LNCaP clone FGC (cell line): ENCODE measurements around the gene CYP27A1.
"Not testable (repeated sequence)": the region's sequence is repeated elsewhere in the genome, so short reads cannot be mapped to it uniquely, and the experiment has no call there.

Source experiments
- DNase-seq: peaks from one replicate; pipeline ENCODE4 v3.0.0-alpha.2; 2011; ENCODE audit warnings: low read depth
- H3K4me3 ChIP-seq: 2 replicates; pipeline ENCODE4 v1.5.1; 2011; ENCODE audit warnings: mild to moderate bottlenecking, low read depth, low read length, control low read depth
- TF ChIP-seq, protein P1 (sequence below): IDR thresholded peaks from 2 replicates; pipeline ENCODE4 v1.5.1; 2012; ENCODE audit warnings: mild to moderate bottlenecking; ENCODE audit not compliant: control insufficient read depth, insufficient read depth; ENCODE audit errors: extremely low read depth

Gene CYP27A1

DNA sequence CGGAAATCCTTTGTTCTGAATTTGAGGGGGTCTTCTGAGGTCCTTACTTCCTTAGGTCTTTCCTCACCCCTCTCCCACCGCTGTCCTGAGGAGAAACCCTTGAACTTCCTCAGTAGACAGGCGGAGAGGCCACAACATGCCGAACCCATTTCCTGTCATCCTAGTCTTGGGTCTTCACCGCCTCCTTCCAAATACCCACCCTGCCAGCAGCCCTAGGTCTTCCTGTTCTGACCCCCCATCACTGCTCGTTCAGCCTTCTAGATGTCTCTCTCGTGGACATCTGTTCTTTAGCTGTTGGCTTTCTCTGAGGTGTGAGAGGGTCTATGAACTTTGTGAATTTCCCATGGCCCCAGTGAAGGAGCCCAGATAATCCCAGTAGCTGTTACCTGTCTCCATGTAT is 27.2 kb upstream of the CYP27A1 start:
- TF ChIP-seq, protein P1, sequence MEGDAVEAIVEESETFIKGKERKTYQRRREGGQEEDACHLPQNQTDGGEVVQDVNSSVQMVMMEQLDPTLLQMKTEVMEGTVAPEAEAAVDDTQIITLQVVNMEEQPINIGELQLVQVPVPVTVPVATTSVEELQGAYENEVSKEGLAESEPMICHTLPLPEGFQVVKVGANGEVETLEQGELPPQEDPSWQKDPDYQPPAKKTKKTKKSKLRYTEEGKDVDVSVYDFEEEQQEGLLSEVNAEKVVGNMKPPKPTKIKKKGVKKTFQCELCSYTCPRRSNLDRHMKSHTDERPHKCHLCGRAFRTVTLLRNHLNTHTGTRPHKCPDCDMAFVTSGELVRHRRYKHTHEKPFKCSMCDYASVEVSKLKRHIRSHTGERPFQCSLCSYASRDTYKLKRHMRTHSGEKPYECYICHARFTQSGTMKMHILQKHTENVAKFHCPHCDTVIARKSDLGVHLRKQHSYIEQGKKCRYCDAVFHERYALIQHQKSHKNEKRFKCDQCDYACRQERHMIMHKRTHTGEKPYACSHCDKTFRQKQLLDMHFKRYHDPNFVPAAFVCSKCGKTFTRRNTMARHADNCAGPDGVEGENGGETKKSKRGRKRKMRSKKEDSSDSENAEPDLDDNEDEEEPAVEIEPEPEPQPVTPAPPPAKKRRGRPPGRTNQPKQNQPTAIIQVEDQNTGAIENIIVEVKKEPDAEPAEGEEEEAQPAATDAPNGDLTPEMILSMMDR: no peak

DNA sequence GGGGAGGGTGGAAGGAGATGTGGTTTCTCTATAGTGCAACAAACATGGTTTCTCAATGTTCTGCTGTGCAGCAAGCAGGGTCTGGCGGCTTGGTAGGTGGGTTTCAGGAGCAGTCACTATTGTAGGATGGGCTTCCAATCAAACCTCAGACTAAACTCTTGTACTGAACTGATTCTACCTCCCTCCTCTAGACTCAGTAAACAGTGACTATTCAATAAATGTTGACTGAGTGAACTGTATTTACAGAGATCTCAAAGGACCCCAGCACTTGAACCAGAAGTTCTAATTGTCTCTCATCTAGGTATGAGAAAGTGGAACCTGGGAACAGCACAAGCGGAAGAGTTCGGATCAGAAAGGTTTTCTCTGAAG is 26.8 kb upstream of the CYP27A1 start:
- no peak overlapping the region for H3K4me3 ChIP-seq
- TF ChIP-seq, protein P1: no peak

More for the DNA sequence above, 27.2 kb upstream of the CYP27A1 start:
- DNase-seq: no peak
- H3K4me3 ChIP-seq: no peak overlapping the region

DNA sequence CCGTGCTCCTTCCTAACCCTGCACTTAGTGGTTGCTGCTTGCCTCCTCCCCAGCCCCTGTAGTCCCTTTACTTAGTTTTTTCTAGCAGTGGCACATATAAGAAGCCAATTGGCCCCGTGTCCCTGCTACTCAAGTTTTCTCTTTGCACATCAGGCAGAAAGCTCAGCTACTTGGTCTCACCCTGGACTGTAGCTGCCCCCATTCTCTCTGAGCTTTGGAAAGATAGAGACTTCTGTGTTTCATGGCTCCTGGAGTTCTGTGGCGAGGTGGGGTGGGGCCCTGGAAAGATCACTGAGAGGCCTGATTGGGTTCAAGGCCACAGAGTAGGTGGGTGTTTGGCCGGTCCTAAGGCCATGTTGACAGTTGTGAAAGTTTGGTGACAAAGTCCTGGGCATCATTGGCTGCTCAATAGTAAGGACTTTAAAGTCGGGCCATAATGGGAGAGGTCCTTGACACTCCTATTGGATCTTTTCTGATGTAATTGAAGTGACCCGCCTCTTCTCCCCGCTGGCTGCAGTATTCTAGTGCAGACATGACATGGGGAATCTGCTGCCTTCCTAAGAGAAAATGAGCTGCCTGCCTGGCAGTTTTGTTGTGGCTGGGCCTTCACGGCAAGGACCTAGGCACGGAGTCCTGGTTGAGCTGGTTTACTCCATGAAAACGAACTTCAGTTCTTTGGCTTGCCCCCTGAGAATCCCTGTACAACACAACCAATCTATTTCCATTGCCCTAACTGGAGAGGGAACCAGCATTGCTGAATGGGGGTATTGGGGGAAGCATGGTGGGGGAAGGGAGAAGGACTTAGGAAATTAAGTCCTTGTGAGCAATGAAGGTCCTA is 26.2 kb upstream of the CYP27A1 start:
- TF ChIP-seq, protein P1: no peak
- no peak for DNase-seq
- H3K4me3 ChIP-seq: no peak overlapping the region

More for the DNA sequence above, 26.8 kb upstream of the CYP27A1 start:
- DNase-seq: no peak

DNA sequence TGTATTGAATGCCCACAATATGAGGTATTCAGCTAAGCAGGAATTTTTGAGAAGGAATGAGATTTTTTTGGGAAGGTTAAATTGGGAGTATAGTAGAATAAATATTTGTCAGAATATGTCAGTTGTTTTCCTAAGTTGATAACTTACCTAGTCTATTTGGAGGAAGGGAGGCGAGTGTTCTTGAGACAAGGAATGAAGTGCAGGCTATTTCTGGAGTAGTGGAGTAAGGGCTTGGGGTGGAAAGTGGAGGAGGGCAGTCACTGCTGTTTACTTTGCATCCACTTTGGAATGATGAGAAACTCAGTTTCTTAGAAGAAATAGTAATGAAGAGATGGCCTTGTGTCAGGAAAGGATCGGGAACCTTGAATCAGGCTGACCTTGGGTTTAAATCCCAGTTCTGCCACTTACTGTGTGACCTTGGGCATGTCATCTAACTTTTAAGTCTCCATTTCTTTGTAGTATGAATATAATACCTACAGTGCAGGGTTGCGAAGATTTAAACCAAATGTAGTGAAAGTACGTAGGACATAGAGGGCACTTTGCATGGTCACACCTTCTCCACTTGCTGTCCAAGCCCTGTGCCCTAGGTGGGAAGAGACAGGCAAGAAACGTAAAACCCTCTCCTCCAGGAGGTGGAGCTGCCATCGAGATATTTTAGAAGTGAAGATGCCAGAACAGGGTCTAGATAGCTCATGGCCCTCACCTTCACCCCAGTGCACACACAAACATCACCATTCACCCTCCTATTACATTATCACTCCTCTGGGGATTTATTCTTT is 25.2 kb upstream of the CYP27A1 start:
- TF ChIP-seq, protein P1: no peak
- H3K4me3 ChIP-seq: no peak overlapping the region

DNA sequence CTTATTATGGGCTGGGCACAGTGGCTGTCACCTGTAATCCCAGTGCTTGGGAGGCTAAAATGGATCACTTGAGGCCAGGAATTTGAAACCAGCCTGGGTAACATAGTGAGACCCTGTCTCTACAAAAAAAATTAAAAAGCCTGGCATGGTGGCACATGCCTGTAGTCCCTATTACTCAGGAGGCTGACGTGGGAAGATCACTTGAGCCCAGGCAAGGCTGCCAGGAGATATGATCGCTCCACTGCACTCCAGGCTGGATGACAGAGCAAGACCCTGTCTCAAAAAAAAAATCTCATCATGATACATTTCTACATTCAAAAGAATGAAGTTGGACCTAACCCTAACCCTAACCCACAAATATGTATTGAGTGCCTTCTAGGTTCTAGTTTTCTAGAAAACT is 20.2 kb upstream of the CYP27A1 start:
- no peak overlapping the region for H3K4me3 ChIP-seq
- TF ChIP-seq, protein P1: no peak
- no peak for DNase-seq

More for the DNA sequence above, 25.2 kb upstream of the CYP27A1 start:
- DNase-seq: no peak

DNA sequence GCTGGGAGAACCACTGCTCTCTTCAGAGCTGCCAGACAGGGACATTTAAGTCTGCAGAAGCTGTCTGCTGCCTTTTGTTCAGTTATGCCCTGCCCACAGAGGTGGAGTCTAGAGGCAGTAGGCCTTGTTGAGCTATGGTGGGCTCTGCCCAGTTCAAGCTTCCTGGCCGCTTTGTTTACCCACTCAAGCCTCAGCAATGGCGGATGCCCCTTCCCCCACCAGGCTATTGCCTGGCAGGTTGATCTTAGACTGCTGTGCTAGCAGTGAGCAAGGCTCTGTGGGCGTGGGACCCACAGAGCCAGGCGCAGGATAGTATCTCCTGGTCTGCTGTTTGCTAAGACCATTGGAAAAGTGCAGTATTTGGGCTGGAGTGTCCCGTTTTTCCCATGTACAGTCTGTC is 9.2 kb upstream of the CYP27A1 start:
- not testable (repeated sequence) for DNase-seq, H3K4me3 ChIP-seq

DNA sequence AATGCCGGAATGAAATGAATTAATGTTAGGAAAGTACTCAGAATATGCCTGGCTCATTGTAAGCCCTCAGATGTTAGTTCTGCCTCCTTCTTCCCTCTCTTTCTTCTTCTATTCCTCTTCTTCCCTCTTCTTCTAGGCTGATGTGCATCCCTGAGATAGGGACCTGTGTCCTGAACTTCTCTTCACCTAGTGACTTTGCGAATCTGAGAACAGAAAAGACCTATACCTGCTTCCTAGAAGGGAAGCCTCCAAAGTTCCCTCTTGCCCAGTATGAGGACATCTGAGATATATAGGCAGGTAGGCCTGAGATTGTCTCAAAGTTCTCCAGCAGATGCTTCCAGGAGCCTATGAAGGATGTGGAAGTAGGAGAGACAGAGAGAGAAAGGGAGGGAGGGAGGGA is 8.1 kb upstream of the CYP27A1 start:
- no peak for DNase-seq
- TF ChIP-seq, protein P1: no peak
- no peak overlapping the region for H3K4me3 ChIP-seq
